Neural cell (in vitro differentiated cells): ENCODE data around the gene PRRX2. TPM values are rescaled to one million over a fixed set of nuclear protein-coding genes. Genes with fewer than 3 reads are reported as not detected.

Experiments used
- H2AFZ ChIP-seq: fragments of 200-600, 300-800 bp; sonication (generic), shearing (Covaris generic); 2 replicates; pipeline ENCODE4 v1.6.0; 2014; ENCODE audit warnings: low read depth, mild to moderate bottlenecking, antibody characterized with exemption, low read length, moderate library complexity
- H3F3A ChIP-seq: fragments of 200-600 bp; shearing (Covaris generic); 2 replicates; pipeline ENCODE4 v1.6.1; 2016; ENCODE audit warnings: mild to moderate bottlenecking, moderate library complexity, mixed read lengths, antibody characterized with exemption, low read length; ENCODE audit not compliant: insufficient read depth, poor library complexity, severe bottlenecking
- H3K27ac ChIP-seq: fragments of 200-600, 300-800 bp; sonication (generic), shearing (Covaris generic); 2 replicates; pipeline ENCODE4 v1.5.1; 2014; ENCODE audit warnings: mild to moderate bottlenecking, low read length, moderate library complexity
- H3K27me3 ChIP-seq: fragments of 300-800, 200-600 bp; sonication (generic), shearing (Covaris generic); 2 replicates; pipeline ENCODE4 v1.6.0; 2014; ENCODE audit warnings: mild to moderate bottlenecking, low read depth, low read length, moderate library complexity; ENCODE audit not compliant: insufficient read depth
- H3K36me3 ChIP-seq: fragments of 300-800, 200-600 bp; sonication (generic), shearing (Covaris generic); 2 replicates; pipeline ENCODE4 v1.5.1; 2014; ENCODE audit warnings: mild to moderate bottlenecking, antibody characterized with exemption, low read length, moderate library complexity; ENCODE audit not compliant: insufficient read depth
- H3K4me2 ChIP-seq: fragments of 300-800, 200-600 bp; sonication (generic), shearing (Covaris generic); 2 replicates; pipeline ENCODE4 v1.6.0; 2014; ENCODE audit warnings: mild to moderate bottlenecking, low read length
- H3K4me3 ChIP-seq: fragments of 300-800, 200-600 bp; sonication (generic), shearing (Covaris generic); 2 replicates; pipeline ENCODE4 v1.5.1; 2014; ENCODE audit warnings: mild to moderate bottlenecking, low read length, moderate library complexity
- H3K79me2 ChIP-seq: fragments of 200-600 bp; shearing (Covaris generic); replicated peaks from 2 replicates; pipeline ENCODE4 v1.6.0; 2014; ENCODE audit warnings: mild to moderate bottlenecking, low read length, moderate library complexity; ENCODE audit not compliant: insufficient read depth
- H3K9ac ChIP-seq: fragments of 300-800, 200-600 bp; sonication (generic), shearing (Covaris generic); 2 replicates; pipeline ENCODE4 v1.6.1; 2016; ENCODE audit warnings: mild to moderate bottlenecking, low read length, mixed read lengths
- H3K9me2 ChIP-seq: fragments of 200-600 bp; shearing (Covaris generic); 2 replicates; pipeline ENCODE4 v1.6.1; 2016; ENCODE audit warnings: mild to moderate bottlenecking, low read length, mixed read lengths; ENCODE audit not compliant: insufficient read depth
- H3K9me3 ChIP-seq: fragments of 200-600, 300-800 bp; sonication (generic), shearing (Covaris generic); 2 replicates; pipeline ENCODE4 v1.6.1; 2016; ENCODE audit warnings: mild to moderate bottlenecking, mixed run types, low read length, moderate library complexity, mixed read lengths
- H4K20me1 ChIP-seq: fragments of 200-600 bp; shearing (Covaris generic); 2 replicates; pipeline ENCODE4 v1.6.1; 2016; ENCODE audit warnings: mild to moderate bottlenecking, mixed run types; ENCODE audit not compliant: insufficient read depth
- EP300 ChIP-seq: fragments of 450-650 bp; conservative IDR thresholded peaks from 2 replicates; pipeline ENCODE4 v1.6.1; 2014; ENCODE audit warnings: antibody characterized with exemption, mild to moderate bottlenecking, moderate library complexity; ENCODE audit not compliant: poor library complexity, severe bottlenecking
- EZH2 ChIP-seq: fragments of 200-600, 300-800 bp; shearing (Covaris generic), sonication (generic); IDR thresholded peaks from 2 replicates; pipeline ENCODE4 v1.6.1; 2014; ENCODE audit warnings: antibody characterized with exemption, low read length, borderline replicate concordance, mild to moderate bottlenecking; ENCODE audit not compliant: insufficient read depth, poor library complexity, severe bottlenecking
- MXI1 ChIP-seq: fragments of 450-650 bp; conservative IDR thresholded peaks from 2 replicates; pipeline ENCODE4 v1.6.1; 2014; ENCODE audit warnings: antibody characterized with exemption, mild to moderate bottlenecking; ENCODE audit not compliant: poor library complexity, severe bottlenecking
- POLR2AphosphoS5 ChIP-seq: IDR thresholded peaks from 2 replicates; pipeline ENCODE4 v1.6.1; 2012
- RAD21 ChIP-seq: fragments of 450-650 bp; conservative IDR thresholded peaks from 2 replicates; pipeline ENCODE4 v1.6.1; 2014; ENCODE audit warnings: antibody characterized with exemption, mild to moderate bottlenecking, moderate library complexity
- SMC3 ChIP-seq: fragments of 450-650 bp; conservative IDR thresholded peaks from 2 replicates; pipeline ENCODE4 v1.6.1; 2014; ENCODE audit warnings: antibody characterized with exemption, mild to moderate bottlenecking, moderate library complexity; ENCODE audit not compliant: poor library complexity
- TAF1 ChIP-seq: IDR thresholded peaks from 2 replicates; pipeline ENCODE4 v1.6.1; 2012; ENCODE audit warnings: low read depth
- polyA plus RNA-seq: library from polyadenylated mRNA; depleted of rRNA; stranded (reverse); fragments of >200 nt; gene quantifications from 2 replicates; pipeline ENCODE4 v1.2.3, GENCODE V29; 2014
- TF ChIP-seq, protein P1 (sequence below): fragments of 450-650 bp; IDR thresholded peaks from 2 replicates; pipeline ENCODE4 v1.5.1; 2014; ENCODE audit warnings: antibody characterized with exemption, mild to moderate bottlenecking, moderate library complexity; ENCODE audit not compliant: poor library complexity, severe bottlenecking
- TF ChIP-seq, protein P2 (sequence below): IDR thresholded peaks from 2 replicates; pipeline ENCODE4 v1.6.1; 2012; ENCODE audit warnings: borderline replicate concordance

The PRRX2 gene
- polyA plus RNA-seq, 1 donor from 2014 or later = not detected

- Histone ChIP-seq H3K9me3 (no peaks in the 10 kb centered on the region), H2AFZ (no peak overlapping the region), H3K36me3 (no peaks in the 10 kb centered on the region), H3K9me2 (no peaks in the 10 kb centered on the region), H3F3A (no peaks in the 10 kb centered on the region), H3K4me2 (no peak overlapping the region), H3K27me3 (peaks cover 24% of the 10 kb centered on the region), H3K27ac (no peak overlapping the region), H3K4me3 (no peak overlapping the region), H3K79me2 (no peaks in the 10 kb centered on the region), H3K9ac (no peak overlapping the region), H4K20me1 (no peaks in the 10 kb centered on the region)
- no peak for TF ChIP-seq EP300
- no peak for TF ChIP-seq SMC3
- TF ChIP-seq TAF1 = no peak
These were observed 35.6 kb downstream of the PRRX2 start for GRCh38 chr9:129701054-129701453.

DNA sequence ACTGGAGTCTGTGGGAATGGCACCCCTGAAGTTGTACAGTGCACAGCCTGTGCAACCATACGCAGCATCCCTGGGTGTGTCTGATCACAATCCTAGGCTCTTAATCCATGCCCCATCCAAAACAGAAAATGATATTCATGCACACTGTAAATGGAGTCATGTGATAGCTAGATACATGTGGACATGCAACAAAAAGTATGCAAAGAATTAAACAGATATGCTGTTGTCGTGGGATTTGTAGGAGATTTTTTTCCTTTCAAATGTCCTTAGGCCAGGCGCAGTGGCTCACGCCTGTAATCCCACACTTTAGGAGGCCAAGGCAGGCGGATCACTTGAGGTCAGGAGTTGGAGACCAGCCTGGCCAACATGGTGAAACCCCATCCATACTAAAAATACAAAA lies 36.1 kb downstream of the PRRX2 start:
- Histone ChIP-seq H3K4me3 (no peak overlapping the region), H3K27me3 (peaks cover 19% of the 10 kb centered on the region), H3K9me3 (no peaks in the 10 kb centered on the region), H4K20me1 (no peaks in the 10 kb centered on the region), H3F3A (no peaks in the 10 kb centered on the region), H3K79me2 (no peaks in the 10 kb centered on the region), H3K36me3 (no peaks in the 10 kb centered on the region), H3K9ac (no peak overlapping the region), H3K4me2 (no peak overlapping the region), H3K9me2 (no peaks in the 10 kb centered on the region), H2AFZ (no peak overlapping the region), H3K27ac (no peak overlapping the region)
- TF ChIP-seq MXI1 (no peak), TAF1 (no peak), EP300 (no peak), RAD21 (no peak), SMC3 (no peak), POLR2AphosphoS5 (no peak), EZH2 (no peak)
- TF ChIP-seq, protein P1, sequence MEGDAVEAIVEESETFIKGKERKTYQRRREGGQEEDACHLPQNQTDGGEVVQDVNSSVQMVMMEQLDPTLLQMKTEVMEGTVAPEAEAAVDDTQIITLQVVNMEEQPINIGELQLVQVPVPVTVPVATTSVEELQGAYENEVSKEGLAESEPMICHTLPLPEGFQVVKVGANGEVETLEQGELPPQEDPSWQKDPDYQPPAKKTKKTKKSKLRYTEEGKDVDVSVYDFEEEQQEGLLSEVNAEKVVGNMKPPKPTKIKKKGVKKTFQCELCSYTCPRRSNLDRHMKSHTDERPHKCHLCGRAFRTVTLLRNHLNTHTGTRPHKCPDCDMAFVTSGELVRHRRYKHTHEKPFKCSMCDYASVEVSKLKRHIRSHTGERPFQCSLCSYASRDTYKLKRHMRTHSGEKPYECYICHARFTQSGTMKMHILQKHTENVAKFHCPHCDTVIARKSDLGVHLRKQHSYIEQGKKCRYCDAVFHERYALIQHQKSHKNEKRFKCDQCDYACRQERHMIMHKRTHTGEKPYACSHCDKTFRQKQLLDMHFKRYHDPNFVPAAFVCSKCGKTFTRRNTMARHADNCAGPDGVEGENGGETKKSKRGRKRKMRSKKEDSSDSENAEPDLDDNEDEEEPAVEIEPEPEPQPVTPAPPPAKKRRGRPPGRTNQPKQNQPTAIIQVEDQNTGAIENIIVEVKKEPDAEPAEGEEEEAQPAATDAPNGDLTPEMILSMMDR = no peak
- TF ChIP-seq, protein P2, sequence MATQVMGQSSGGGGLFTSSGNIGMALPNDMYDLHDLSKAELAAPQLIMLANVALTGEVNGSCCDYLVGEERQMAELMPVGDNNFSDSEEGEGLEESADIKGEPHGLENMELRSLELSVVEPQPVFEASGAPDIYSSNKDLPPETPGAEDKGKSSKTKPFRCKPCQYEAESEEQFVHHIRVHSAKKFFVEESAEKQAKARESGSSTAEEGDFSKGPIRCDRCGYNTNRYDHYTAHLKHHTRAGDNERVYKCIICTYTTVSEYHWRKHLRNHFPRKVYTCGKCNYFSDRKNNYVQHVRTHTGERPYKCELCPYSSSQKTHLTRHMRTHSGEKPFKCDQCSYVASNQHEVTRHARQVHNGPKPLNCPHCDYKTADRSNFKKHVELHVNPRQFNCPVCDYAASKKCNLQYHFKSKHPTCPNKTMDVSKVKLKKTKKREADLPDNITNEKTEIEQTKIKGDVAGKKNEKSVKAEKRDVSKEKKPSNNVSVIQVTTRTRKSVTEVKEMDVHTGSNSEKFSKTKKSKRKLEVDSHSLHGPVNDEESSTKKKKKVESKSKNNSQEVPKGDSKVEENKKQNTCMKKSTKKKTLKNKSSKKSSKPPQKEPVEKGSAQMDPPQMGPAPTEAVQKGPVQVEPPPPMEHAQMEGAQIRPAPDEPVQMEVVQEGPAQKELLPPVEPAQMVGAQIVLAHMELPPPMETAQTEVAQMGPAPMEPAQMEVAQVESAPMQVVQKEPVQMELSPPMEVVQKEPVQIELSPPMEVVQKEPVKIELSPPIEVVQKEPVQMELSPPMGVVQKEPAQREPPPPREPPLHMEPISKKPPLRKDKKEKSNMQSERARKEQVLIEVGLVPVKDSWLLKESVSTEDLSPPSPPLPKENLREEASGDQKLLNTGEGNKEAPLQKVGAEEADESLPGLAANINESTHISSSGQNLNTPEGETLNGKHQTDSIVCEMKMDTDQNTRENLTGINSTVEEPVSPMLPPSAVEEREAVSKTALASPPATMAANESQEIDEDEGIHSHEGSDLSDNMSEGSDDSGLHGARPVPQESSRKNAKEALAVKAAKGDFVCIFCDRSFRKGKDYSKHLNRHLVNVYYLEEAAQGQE = no peak
